Right lobe of liver (tissue), 4 donors: ENCODE measurements around the gene INAFM2.

Experiments
- CTCF ChIP-seq, 4 donors: fragments of 200-600 bp in 3 of 4; fragments of 450-650 bp in 1 of 4; IDR thresholded peaks; one replicate each; pipeline versions ENCODE4 v1.5.1 to v1.8.0; 2016 to 2022; ENCODE audit warnings: antibody characterized with exemption in 4 of 4, mild to moderate bottlenecking in 2 of 4
- POLR2A ChIP-seq: fragments of 450-650 bp; IDR thresholded peaks from one replicate; pipeline ENCODE4 v1.6.1; 2017; ENCODE audit warnings: antibody characterized with exemption, mild to moderate bottlenecking
- donor health status: DM: no; HTN: no; CAD: no.
- donor health status: DM: no; HTN: no; CAD: no.
- donor health status: DM: no; HTN: yes; CAD: no.

- TF ChIP-seq CTCF (IDR thresholded peaks at IDR 0.05) (no peak), POLR2A (no peak)
These were observed 19.9 kb upstream of the INAFM2 start for GRCh38 chr15:40303576-40303975.
